K562 (cell line): Measurements from ENCODE around the gene TMIGD2. TPM values are rescaled to one million over a fixed set of nuclear protein-coding genes. Genes with fewer than 3 reads are reported as not detected.
A peak's percentile ranks its signal among the peaks of the same experiment; 100 is the strongest.

ENCODE experiments used
- CC2D1A ChIP-seq: fragments of 450-650 bp; IDR thresholded peaks from 2 replicates; pipeline ENCODE4 v1.6.1; 2017; ENCODE audit warnings: mild to moderate bottlenecking
- CREB3 ChIP-seq: fragments of 450-650 bp; conservative IDR thresholded peaks from 2 replicates; pipeline ENCODE4 v1.6.1; 2016; ENCODE audit warnings: missing genetic modification characterization, low read depth, mild to moderate bottlenecking, missing compliant biosample characterization, moderate library complexity
- CTCFL ChIP-seq: IDR thresholded peaks from 2 replicates; pipeline ENCODE4 v1.6.1; 2011; ENCODE audit warnings: borderline replicate concordance, low read depth, mild to moderate bottlenecking, moderate library complexity, low read length; ENCODE audit not compliant: insufficient read depth, poor library complexity, severe bottlenecking
- ETS1 ChIP-seq: conservative IDR thresholded peaks from 2 replicates; pipeline ENCODE4 v1.6.1; 2011; ENCODE audit warnings: low read depth, mild to moderate bottlenecking, low read length; ENCODE audit not compliant: control insufficient read depth
- ETV1 ChIP-seq: fragments of 450-650 bp; conservative IDR thresholded peaks from 2 replicates; pipeline ENCODE4 v1.6.1; 2016; ENCODE audit warnings: missing genetic modification characterization, control low read depth, low read depth, missing compliant biosample characterization
- ETV5 ChIP-seq: sonication (generic); formaldehyde crosslinking; IDR thresholded peaks from 2 replicates; pipeline ENCODE4 v1.4.0; 2020; ENCODE audit warnings: low read depth, mild to moderate bottlenecking, missing genetic modification reagents
- HDGF ChIP-seq: fragments of 450-650 bp; IDR thresholded peaks from 2 replicates; pipeline ENCODE4 v1.6.1; 2016
- HMG20B ChIP-seq: fragments of 250-450 bp; sonication (Bioruptor Pico); IDR thresholded peaks from 2 replicates; pipeline ENCODE4 v1.5.0; 2021; ENCODE audit warnings: mild to moderate bottlenecking
- LCOR ChIP-seq: sonication (generic); formaldehyde crosslinking; IDR thresholded peaks from 2 replicates; pipeline ENCODE4 v1.8.0; 2022; ENCODE audit warnings: mild to moderate bottlenecking, missing genetic modification reagents
- PHB ChIP-seq: fragments of 250-450 bp; sonication (Bioruptor Pico); IDR thresholded peaks from 2 replicates; pipeline ENCODE4 v1.5.0; 2021
- POLR2H ChIP-seq: IDR thresholded peaks from 2 replicates; pipeline ENCODE4 v1.6.1; 2016; ENCODE audit warnings: missing genetic modification characterization, low read depth, mild to moderate bottlenecking, control low read depth, missing compliant biosample characterization, moderate library complexity
- RBM25 ChIP-seq: fragments of 200-400 bp; formaldehyde crosslinking; IDR thresholded peaks from 2 replicates; pipeline ENCODE4 v1.6.1; 2018; ENCODE audit warnings: low read length, low read depth, moderate library complexity; ENCODE audit not compliant: severe bottlenecking
- SLC30A9 ChIP-seq: fragments of 250-450 bp; sonication (Bioruptor Pico); IDR thresholded peaks from 2 replicates; pipeline ENCODE4 v1.8.0; 2022; ENCODE audit warnings: mild to moderate bottlenecking, moderate library complexity
- TCFL5 ChIP-seq: fragments of 250-450 bp; sonication (Bioruptor Pico); conservative IDR thresholded peaks from 2 replicates; pipeline ENCODE4 v1.6.1; 2021; ENCODE audit warnings: mild to moderate bottlenecking, moderate library complexity, matching md5 sums
- TSHZ1 ChIP-seq: fragments of 250-450 bp; sonication (Bioruptor Pico); IDR thresholded peaks from 2 replicates; pipeline ENCODE4 v1.4.0; 2020; ENCODE audit warnings: mild to moderate bottlenecking, moderate library complexity
- ZBED1 ChIP-seq: IDR thresholded peaks from 2 replicates; pipeline ENCODE4 v1.6.1; 2014
- ZBTB26 ChIP-seq: fragments of 450-650 bp; formaldehyde crosslinking; IDR thresholded peaks from 2 replicates; pipeline ENCODE4 v1.4.0; 2022; ENCODE audit warnings: missing genetic modification characterization
- ZNF12 ChIP-seq: sonication (generic); formaldehyde crosslinking; IDR thresholded peaks from 2 replicates; pipeline ENCODE4 v1.4.0; 2020; ENCODE audit warnings: mild to moderate bottlenecking, missing genetic modification reagents
- polyA plus RNA-seq, 8 experiments: library from polyadenylated mRNA; depleted of rRNA in 4 of 8; stranded (reverse) in 5 of 8; unstranded in 3 of 8; fragments of >200 nt; fragmentation: Nextera tagmentation in 2 of 8; fragmentation: Illumina TruSeq in 1 of 8; extraction: Ambion mirVana in 2 of 8; extraction: Trizol in 1 of 8; gene quantifications; 2 replicates each; pipeline versions ENCODE4 v1.2.1 to v1.2.3, GENCODE V29; 2011 to 2014; ENCODE audit warnings: inconsistent platforms in 1 of 8, missing spikeins in 1 of 8
- total RNA-seq, 7 experiments: library from RNA; depleted of rRNA in 6 of 7; stranded (reverse); fragments of >200 nt in 6 of 7; fragmentation: Illumina TruSeq in 2 of 7; extraction: Trizol in 2 of 7; gene quantifications; 2 replicates each; pipeline versions ENCODE4 v1.2.1 to v1.2.3, GENCODE V29; 2011 to 2021; ENCODE audit warnings: low replicate concordance in 1 of 7

The TMIGD2 gene
- total and polyA plus RNA-seq, 9 of the 15 experiments (the other 6 are each of a cell fraction or from before 2014, with no cell fraction given) = not detected

GRCh38 chr19:4342615-4343369, 40.6 kb upstream of the TMIGD2 start (continued):
- TF ChIP-seq POLR2H (tag) (peak; percentile 93), CREB3 (peak; percentile 99), CC2D1A (peak; percentile 99), CTCFL (peak; percentile 21), ZNF12 (0 out of 2 replicates have a peak, but pooled peaks have one; percentile 57), TSHZ1 (CRISPR knock-in tag) (0 out of 2 replicates have a peak, but pooled peaks have one; percentile 70), ETV5 (CRISPR knock-in tag) (peak; percentile 57; the same call in 1 of the 2 replicates), PHB (CRISPR knock-in tag) (no peak), ZBTB26 (CRISPR knock-in tag) (peak; percentile 38; the same call in 1 of the 2 replicates), LCOR (CRISPR knock-in tag) (peak; percentile 65; the same call in 1 of the 2 replicates), HDGF (no peak), TCFL5 (CRISPR knock-in tag) (peak; percentile 69; the same call in 1 of the 2 replicates), HMG20B (CRISPR knock-in tag) (no peak), ETS1 (peak; percentile 85), ZBED1 (no peak), ETV1 (tag) (peak; percentile 57; the same call in 1 of the 2 replicates), SLC30A9 (no peak), RBM25 (peak; percentile 99)
